GM21723 (cell line): Measurements from ENCODE around the gene EMX2.
"Not testable (repeated sequence)": the region's sequence is repeated elsewhere in the genome, so short reads cannot be mapped to it uniquely, and the experiment has no call there.

Experiments
- ATAC-seq: cut with Tn5 transposase; IDR thresholded peaks from one replicate; pipeline ENCODE4 v1.9.1; 2021; ENCODE audit warnings: mild to moderate bottlenecking, moderate library complexity; ENCODE audit not compliant: unreplicated experiment

EMX2 gene

DNA sequence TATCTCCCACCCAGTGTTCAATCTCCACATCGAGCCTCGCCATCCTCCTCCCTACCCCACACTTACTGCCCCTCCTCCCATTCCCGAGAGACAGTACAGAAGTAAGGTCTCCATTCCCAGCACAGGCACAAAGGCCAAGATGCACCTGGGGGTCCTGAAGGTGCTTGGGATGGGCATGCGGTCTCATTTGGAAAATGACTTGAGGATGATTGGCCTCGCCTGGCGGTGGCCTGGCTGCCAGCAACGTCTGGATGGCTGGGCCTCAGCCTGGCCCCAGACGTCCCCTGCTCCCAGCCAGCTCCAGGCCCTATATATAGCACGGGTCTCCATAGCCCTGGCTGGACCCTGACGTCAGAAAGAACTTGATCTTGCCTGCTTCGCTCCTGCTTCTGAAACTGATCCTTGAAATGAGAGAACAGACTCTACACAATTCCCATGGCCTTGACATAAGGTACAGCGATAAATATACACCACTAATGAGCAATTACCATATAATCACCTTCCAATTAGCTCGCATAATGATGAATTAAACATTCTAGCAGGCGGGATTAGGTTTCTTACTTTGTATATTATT lies 11.8 kb downstream of the EMX2 start:
- ATAC-seq, result no peak

DNA sequence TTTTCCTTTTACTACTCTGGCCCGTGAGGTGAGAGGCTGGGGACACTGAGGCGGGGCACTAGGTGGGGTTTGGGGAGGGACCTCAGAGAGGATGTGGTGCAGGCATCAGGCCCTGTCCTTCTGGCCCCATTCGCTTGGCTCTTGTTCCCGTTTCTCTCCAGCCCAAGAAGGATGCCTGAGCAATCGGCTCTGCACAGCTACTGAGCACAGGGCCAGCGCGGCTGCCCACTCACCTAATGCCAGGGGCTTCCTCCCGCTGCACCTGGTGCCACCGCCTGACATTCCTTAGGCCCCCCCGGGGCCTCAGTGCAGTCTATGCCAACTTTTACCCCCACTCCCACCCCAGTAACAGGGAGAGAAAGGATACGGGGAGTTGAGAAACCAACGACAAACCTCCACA lies 12.5 kb downstream of the EMX2 start:
- ATAC-seq, result no peak

DNA sequence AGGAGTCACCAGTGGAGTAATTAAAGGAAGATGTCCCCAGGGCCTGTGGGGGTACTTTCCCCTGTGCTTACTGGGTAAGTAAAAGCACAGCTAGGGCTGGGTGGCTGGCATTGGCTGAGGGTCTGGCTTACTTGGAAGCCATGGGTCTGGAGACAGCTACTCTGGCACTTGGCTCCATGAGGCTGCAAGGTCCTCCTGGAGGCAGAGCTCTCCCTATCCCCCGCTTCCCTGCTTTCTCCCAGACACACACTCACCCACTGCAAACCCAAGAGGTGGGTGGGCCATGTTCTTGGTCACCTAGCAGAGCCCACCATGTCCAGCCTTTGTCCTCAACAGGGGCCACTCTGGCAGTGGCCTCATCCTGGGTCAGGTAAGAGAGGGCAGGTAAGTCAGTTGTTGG lies 13.3 kb downstream of the EMX2 start:
- ATAC-seq, result no peak

DNA sequence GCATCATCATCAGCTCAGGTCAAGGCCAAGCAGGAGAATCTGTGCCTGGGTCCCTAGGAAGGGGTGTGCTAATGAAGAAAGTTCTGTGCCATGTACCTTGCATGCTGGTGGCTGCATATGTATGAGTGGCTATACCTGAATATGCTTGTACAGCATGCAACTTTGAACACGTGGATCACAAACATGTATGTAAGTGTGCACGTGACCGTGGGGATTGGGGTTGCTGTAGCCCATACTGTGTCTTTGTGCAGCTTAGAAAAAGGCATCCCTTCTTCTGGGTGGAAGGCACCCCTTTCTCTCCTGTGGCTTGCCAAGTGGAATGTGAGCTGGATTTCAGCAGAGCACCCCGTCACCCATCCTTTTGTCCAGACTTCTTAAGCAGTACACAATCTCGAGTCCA lies 13.8 kb downstream of the EMX2 start:
- no peak for ATAC-seq

- no peak for ATAC-seq
These were observed 17.2 kb downstream of the EMX2 start for GRCh38 chr10:117559712-117560111.

DNA sequence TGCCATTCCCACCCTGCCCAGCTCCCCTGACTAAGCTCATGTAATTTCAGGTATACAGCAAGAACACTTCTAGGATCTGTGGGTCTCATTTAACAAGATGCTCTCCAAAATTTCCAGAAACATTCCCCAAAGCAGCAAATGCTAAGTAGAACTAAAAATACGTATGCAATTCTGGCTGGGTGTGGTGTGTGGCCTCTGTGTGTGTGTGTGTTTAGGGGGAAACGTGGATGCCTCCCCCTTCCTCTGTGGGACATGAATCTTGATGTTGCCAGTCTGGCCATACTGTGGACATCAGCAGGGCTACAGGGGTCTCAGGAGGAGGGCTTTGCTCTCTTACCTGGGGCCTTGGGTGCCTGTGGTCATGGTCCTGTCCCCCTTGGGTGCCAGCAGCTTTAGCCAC lies 18.4 kb downstream of the EMX2 start:
- ATAC-seq, result no peak

- ATAC-seq, result no peak
These were observed 19.7 kb downstream of the EMX2 start for GRCh38 chr10:117562220-117562619.

DNA sequence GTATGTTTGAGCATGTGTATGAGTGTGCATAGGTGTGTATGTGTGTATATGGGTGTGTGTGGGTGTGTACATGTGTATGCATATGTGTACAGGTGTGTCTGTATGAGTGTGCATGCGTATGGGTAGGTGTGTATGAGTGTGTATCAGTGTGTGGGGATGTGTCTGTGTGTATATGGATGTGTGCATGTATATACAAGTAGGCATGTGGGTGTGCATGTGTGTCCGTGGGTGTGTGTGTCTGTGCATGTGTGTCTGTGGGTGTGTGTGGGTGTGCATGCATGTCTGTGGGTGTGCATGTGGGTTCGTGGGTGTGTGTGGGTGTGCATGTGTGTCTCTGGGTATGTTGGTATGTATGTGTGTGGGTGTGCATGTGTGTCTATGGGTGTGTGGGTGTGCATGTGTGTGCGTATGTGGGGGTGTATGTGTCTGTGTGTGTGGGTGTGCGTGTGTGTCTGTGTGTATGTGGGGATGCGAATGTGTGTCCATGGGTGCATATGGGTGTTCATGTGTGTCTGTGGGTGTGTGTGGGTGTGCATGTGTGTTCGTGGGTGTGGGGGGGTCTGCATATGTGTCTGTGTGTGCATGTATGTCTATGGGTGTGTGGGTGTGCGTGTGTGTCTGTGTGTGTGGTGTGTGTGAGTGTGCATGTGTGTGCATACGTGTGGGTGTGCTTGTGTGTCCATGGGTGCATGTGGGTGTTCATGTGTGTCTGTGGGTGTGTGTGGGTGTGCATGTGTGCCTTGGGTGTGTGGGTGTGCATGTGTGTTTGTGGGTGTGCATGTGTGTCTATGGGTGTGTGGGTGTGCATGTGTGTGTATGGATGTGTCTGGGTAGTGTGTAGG lies 20.6 kb downstream of the EMX2 start:
- no peak for ATAC-seq

- ATAC-seq, result no peak
These were observed 21.2 kb downstream of the EMX2 start for GRCh38 chr10:117563780-117564179.

DNA sequence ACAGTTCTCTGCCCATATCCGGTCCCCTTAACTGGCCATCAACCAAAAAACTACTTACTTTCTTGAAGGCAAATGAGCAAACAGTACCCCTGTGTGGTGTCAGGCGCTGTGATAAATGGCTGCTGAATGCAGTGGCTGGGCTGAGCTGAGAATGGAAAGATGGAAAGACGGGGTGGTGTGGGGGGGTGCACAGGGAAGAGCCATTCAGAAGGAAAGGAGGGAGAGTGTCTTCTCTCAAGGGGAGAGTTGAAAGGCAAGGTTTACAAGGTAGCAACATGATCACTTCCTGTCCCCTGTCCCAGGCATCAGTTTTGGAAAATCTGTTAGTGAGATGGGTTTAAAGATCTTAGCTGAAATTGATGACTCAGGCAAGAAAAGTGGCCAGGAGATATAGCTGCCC lies 22.5 kb downstream of the EMX2 start:
- ATAC-seq, result no peak

- ATAC-seq, result no peak
These were observed 25.8 kb downstream of the EMX2 start for GRCh38 chr10:117568334-117568733.

- no peak for ATAC-seq
These were observed 27.3 kb downstream of the EMX2 start for GRCh38 chr10:117569610-117570390.

GRCh38 chr10:117570880-117571279 lies 28.3 kb downstream of the EMX2 start:
- ATAC-seq, result no peak

- ATAC-seq, result no peak
These were observed 32.1 kb downstream of the EMX2 start for GRCh38 chr10:117574498-117575146.

DNA sequence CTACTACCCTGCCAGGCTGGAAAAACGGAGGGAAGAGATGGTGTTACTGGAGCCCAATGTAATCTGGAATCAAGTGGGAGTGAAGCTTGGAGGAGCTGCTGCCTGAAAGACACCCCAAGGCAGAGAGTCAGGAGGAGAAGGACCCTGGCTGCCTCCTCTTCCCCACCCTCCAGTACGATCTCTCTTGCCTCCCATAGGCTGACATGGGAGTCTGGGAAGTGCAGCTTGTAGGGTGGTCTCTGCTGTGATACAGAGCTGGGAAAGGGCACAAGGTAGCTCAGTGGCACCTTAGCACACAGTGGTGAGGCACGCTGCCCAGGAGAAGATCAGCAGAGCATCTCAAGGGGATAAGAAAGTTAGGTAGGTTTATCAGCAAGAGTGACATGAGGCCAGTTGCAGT lies 35.9 kb downstream of the EMX2 start:
- no peak for ATAC-seq

DNA sequence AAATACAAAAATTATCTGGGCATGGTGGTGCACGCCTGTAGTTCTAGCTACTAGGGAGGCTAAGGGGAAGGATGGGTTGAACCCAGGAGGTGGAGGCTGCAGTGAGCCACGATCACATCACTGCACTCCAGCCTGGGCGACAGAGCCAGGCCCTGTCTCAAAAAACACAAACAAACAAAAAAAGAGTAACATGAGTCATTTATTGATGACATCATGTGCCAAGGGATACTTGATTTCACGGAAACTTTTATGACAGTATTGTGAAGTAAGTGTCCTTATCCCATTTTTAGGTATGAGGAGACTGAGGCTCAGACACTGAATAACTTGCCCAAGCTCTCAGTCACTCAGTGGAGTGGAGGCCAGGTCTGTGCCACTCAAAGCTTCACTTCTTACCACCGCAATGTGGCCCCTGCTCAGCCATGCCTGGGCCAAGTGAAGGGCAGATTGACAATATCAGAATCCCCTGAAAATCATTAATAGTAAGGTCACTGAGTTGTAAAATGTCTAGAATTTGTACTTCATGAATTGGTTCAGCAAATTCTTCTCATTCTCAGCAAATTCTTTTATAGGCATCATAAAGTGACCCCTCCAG lies 36.5 kb downstream of the EMX2 start:
- no peak for ATAC-seq

DNA sequence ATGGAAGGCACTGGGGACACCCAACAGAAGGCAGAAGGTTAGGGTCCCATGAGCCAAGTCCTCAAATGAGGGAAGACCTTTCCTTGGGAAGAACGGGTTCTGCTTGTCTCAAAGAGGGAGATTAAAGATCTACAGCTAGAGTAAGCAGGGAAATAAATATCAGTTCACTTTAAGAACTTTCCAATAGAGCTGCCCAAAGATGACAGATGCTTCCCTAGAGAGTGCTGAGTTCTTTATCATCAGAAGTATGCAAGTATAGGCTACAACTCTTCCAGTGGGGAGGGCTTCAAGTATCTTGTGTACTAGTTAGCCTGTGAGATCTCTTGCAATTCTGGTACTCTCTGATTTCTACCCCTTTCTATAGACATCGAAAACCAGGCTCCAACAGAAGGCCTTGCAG lies 39.4 kb downstream of the EMX2 start:
- ATAC-seq, result no peak

DNA sequence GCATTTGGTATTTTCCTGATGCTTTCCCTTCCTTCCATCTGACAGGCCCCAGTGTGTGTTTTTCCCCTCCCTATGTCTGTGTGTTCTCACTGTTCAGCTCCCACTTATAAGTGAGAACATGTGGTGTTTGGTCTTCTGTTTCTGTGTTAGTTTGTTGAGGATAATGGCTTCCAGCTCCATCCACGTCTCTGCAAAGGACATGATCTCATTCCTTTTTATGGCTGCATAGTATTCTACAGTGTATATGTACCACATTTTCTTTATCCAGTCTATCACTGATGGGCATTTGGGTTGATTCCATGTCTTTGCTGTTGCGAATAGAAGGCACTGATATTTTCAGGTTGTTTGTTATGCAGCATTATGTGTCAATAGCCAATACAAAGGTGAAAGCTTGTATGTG lies 42.3 kb downstream of the EMX2 start:
- not testable (repeated sequence) for ATAC-seq

DNA sequence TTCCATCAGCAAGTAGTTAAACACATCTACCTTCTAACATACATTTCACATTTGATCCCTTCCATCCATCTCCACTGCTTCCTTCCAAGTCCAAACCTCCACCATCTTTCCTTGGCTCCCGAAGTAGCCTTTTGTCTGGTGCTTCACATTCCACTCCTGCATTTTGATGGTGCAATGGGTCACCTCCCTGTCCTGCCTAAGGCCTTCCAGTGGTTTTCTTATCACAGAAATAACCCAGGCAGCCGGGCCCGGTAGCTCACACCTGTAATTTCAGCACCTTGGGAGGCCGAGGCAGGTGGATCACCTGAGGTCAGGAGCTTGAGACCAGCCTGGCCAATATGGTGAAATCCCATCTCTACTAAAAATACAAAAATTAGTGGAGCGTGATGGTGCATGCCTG lies 44.5 kb downstream of the EMX2 start:
- ATAC-seq, result no peak

DNA sequence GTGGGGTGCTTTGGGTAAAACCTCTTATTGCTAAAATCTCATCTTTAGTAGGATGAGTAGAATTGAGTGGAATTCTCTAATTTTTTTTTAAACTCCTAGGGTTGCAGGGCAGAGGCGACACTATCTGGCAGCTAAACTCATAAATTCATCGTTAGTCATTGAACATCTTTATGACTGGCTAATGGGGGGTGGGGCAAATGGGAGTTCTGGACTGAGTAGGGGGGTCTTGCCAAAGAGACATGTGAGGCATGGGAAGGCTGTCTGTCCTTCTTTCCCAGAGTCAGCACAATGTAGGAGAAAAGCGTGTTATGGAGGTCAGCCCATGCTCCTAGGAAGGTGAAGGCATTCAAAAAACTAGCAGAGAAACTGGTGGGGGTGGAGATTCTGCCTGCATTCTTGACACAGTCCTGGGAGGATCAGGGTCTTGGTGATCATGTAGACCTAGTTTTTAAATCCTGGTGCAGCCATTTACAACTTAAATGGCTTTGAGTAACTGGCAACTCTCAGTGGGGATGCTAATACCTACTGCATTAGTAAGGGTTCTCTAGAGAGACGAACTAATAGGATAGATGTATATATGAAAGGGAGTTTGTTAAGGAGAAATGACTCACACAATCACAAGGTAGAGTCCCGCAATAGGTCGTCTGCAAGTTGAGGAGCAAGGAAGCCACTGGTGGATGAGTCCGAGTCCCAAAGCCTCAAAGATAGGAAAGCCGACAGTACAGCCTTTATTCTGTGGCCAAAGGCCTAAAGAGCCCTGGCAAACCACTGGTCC lies 47.7 kb downstream of the EMX2 start:
- ATAC-seq, result no peak
